GM12891 (cell line): ENCODE measurements around the gene MFSD12.

Source experiments
- POLR2A ChIP-seq: IDR thresholded peaks from 2 replicates; pipeline ENCODE4 v1.6.1; 2011; ENCODE audit warnings: low read depth, low read length, control low read depth
- TAF1 ChIP-seq: IDR thresholded peaks from 2 replicates; pipeline ENCODE4 v1.6.1; 2011; ENCODE audit warnings: low read depth, low read length, control low read depth

- TF ChIP-seq POLR2A (no peak), TAF1 (no peak)
These were observed 54.3 kb downstream of the MFSD12 start for GRCh38 chr19:3503036-3503572.
